Endodermal cell (in vitro differentiated cells): ENCODE results near the gene ZBTB7A. TPM values are rescaled to one million over a fixed set of nuclear protein-coding genes. Genes with fewer than 3 reads are reported as not detected.

Source experiments
- DNase-seq: peaks from one replicate; pipeline ENCODE4 v3.0.0-alpha.2; 2017
- H3K27ac ChIP-seq: 2 replicates; pipeline ENCODE4 v1.5.1; 2013; ENCODE audit warnings: mild to moderate bottlenecking, low read depth, low read length, moderate library complexity
- H3K27me3 ChIP-seq: 2 replicates; pipeline ENCODE4 v1.6.1; 2013; ENCODE audit warnings: mild to moderate bottlenecking, low read length, moderate library complexity; ENCODE audit not compliant: insufficient read depth, control insufficient read depth, poor library complexity, severe bottlenecking
- H3K36me3 ChIP-seq: 2 replicates; pipeline ENCODE4 v1.7.0; 2013; ENCODE audit warnings: mild to moderate bottlenecking, low read length, moderate library complexity; ENCODE audit not compliant: control insufficient read depth, insufficient read depth
- H3K4me1 ChIP-seq: one replicate; pipeline ENCODE4 v1.7.0; 2013; ENCODE audit warnings: low read length; ENCODE audit not compliant: control insufficient read depth, insufficient read depth
- H3K4me3 ChIP-seq: 2 replicates; pipeline ENCODE4 v1.5.1; 2013; ENCODE audit warnings: mild to moderate bottlenecking, low read length, moderate library complexity
- H3K9ac ChIP-seq: 2 replicates; pipeline ENCODE4 v1.6.1; 2013; ENCODE audit warnings: mild to moderate bottlenecking, low read length, moderate library complexity; ENCODE audit not compliant: poor library complexity, severe bottlenecking; ENCODE audit errors: extremely low read depth
- H3K9me3 ChIP-seq: 2 replicates; pipeline ENCODE4 v1.6.1; 2013; ENCODE audit warnings: mild to moderate bottlenecking, low read length, moderate library complexity; ENCODE audit not compliant: control insufficient read depth
- H3K27ac Mint-ChIP-seq: 2 replicates; pipeline ENCODE4 v1.8.0; 2020; ENCODE audit warnings: mixed read lengths
- H3K27me3 Mint-ChIP-seq: 2 replicates; pipeline ENCODE4 v1.8.0; 2021; ENCODE audit warnings: mild to moderate bottlenecking, mixed read lengths; ENCODE audit not compliant: insufficient read depth
- H3K36me3 Mint-ChIP-seq: 2 replicates; pipeline ENCODE4 v1.8.0; 2020; ENCODE audit warnings: low read depth, mixed read lengths
- H3K4me1 Mint-ChIP-seq: 2 replicates; pipeline ENCODE4 v1.8.0; 2020; ENCODE audit warnings: mixed read lengths
- H3K4me3 Mint-ChIP-seq: 2 replicates; pipeline ENCODE4 v1.8.0; 2020; ENCODE audit warnings: mild to moderate bottlenecking, moderate library complexity, mixed read lengths
- H3K9me3 Mint-ChIP-seq: 2 replicates; pipeline ENCODE4 v1.8.0; 2020; ENCODE audit warnings: mild to moderate bottlenecking, mixed read lengths
- WGBS, 2 experiments: methylation state at CpG; one replicate each; pipeline versions ENCODE4 v1.1.5 to v1.1.7; 2013; ENCODE audit warnings: missing lambda C conversion rate in 2 of 2, mixed read lengths in 1 of 2; ENCODE audit not compliant: insufficient coverage in 1 of 2, insufficient read length in 1 of 2; 5-methylcytosine and 5-hydroxymethylcytosine counted together
- total RNA-seq, 2 donors: library from RNA; stranded (reverse); fragmentation: NEBNext Ultra II Directional in 1 of 2; extraction: Animal tissue kit (Norgen Biotek cat#: 25700) in 1 of 2; gene quantifications; 2 replicates in 1 of 2; 3 replicates in 1 of 2; pipeline ENCODE4 v1.2.1, GENCODE V29; 2021
- TF ChIP-seq, protein P1 (sequence below): fragments of 200-600 bp; sonication (generic); conservative IDR thresholded peaks from 2 replicates; pipeline ENCODE4 v1.5.0; 2021; ENCODE audit warnings: antibody characterized with exemption, mild to moderate bottlenecking

Gene ZBTB7A
- total RNA-seq, 2 donors from 2014 or later, result 19.2 to 22.1 TPM

DNA sequence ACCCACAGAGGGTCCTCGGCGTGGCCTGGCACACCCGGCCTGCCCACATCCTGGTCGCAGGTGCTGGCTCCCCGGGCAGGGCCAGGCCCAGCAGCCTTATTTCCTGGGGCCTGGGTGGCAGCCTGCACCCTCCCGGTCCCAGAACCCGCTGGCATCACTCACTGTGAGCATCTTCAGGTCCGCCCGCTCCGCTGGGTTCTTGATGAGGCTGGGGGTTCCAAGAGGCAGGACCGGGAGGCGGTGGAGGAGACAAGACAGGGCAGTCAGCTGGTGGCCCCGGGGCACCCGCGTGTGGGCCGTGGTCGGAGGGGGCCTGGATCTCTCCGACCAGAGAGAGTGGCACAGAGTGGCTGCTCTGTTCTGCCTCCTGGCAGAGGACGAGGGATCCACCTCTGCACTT is 27.6 kb upstream of the ZBTB7A start:
- H3K4me1 Mint-ChIP-seq, result no peaks in the 10 kb centered on the region
- Histone ChIP-seq H3K9me3 (no peaks in the 10 kb centered on the region), H3K27ac (no peak overlapping the region), H3K9ac (no peak overlapping the region), H3K4me3 (no peak overlapping the region), H3K27me3 (no peaks in the 10 kb centered on the region), H3K36me3 (peaks cover 30% of the 10 kb centered on the region), H3K4me1 (no peaks in the 10 kb centered on the region)
- 96 to 97% methylated on average over 8 to 19 of the region's 19 CpGs for WGBS, 2 experiments
- H3K27me3 Mint-ChIP-seq, result no peaks in the 10 kb centered on the region
- TF ChIP-seq, protein P1, sequence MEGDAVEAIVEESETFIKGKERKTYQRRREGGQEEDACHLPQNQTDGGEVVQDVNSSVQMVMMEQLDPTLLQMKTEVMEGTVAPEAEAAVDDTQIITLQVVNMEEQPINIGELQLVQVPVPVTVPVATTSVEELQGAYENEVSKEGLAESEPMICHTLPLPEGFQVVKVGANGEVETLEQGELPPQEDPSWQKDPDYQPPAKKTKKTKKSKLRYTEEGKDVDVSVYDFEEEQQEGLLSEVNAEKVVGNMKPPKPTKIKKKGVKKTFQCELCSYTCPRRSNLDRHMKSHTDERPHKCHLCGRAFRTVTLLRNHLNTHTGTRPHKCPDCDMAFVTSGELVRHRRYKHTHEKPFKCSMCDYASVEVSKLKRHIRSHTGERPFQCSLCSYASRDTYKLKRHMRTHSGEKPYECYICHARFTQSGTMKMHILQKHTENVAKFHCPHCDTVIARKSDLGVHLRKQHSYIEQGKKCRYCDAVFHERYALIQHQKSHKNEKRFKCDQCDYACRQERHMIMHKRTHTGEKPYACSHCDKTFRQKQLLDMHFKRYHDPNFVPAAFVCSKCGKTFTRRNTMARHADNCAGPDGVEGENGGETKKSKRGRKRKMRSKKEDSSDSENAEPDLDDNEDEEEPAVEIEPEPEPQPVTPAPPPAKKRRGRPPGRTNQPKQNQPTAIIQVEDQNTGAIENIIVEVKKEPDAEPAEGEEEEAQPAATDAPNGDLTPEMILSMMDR, result no peak
- DNase-seq, result no peak
- H3K4me3 Mint-ChIP-seq, result no peak overlapping the region
- H3K36me3 Mint-ChIP-seq, result peaks cover 34% of the 10 kb centered on the region
- no peaks in the 10 kb centered on the region for H3K9me3 Mint-ChIP-seq
- H3K27ac Mint-ChIP-seq, result no peak overlapping the region

GRCh38 chr19:4093643-4094175 is 27.0 kb upstream of the ZBTB7A start:
- no peaks in the 10 kb centered on the region for H3K4me1 ChIP-seq
- Mint-ChIP-seq H3K9me3 (no peaks in the 10 kb centered on the region), H3K4me3 (no peak overlapping the region), H3K27me3 (no peaks in the 10 kb centered on the region), H3K27ac (no peak overlapping the region), H3K4me1 (no peaks in the 10 kb centered on the region), H3K36me3 (peaks cover 31% of the 10 kb centered on the region)
- H3K4me3 ChIP-seq, result no peak overlapping the region
- H3K27ac ChIP-seq, result no peak overlapping the region
- peaks cover 29% of the 10 kb centered on the region for H3K36me3 ChIP-seq
- no peaks in the 10 kb centered on the region for H3K27me3 ChIP-seq
- WGBS, 2 experiments, result 95 to 96% methylated on average over 9 to 18 of the region's 18 CpGs
- no peak for DNase-seq
- TF ChIP-seq, protein P1, result no peak
- no peaks in the 10 kb centered on the region for H3K9me3 ChIP-seq
- H3K9ac ChIP-seq, result no peak overlapping the region

- peaks cover 12% of the 10 kb centered on the region for H3K36me3 Mint-ChIP-seq
- no peak overlapping the region for H3K9ac ChIP-seq
- H3K27me3 Mint-ChIP-seq, result no peaks in the 10 kb centered on the region
- H3K4me1 ChIP-seq, result no peaks in the 10 kb centered on the region
- H3K27ac ChIP-seq, result no peak overlapping the region
- no peak overlapping the region for H3K4me3 Mint-ChIP-seq
- DNase-seq, result no peak
- H3K4me1 Mint-ChIP-seq, result no peaks in the 10 kb centered on the region
- WGBS, 2 experiments, result 96% methylated on average over 25 to 52 of the region's 52 CpGs
- H3K36me3 ChIP-seq, result peaks cover 21% of the 10 kb centered on the region
- H3K9me3 ChIP-seq, result no peaks in the 10 kb centered on the region
- no peaks in the 10 kb centered on the region for H3K27me3 ChIP-seq
- no peaks in the 10 kb centered on the region for H3K9me3 Mint-ChIP-seq
- TF ChIP-seq, protein P1, result no peak
- no peak overlapping the region for H3K4me3 ChIP-seq
- no peak overlapping the region for H3K27ac Mint-ChIP-seq
Measured at GRCh38 chr19:4090356-4091220, 23.9 kb upstream of the ZBTB7A start.
